COLO829 (cell line): ENCODE measurements around the gene DSCAML1.

ENCODE experiments used
- DNase-seq: peaks from one replicate; pipeline ENCODE4 v3.0.0; 2012; ENCODE audit warnings: low spot score

Gene DSCAML1

DNA sequence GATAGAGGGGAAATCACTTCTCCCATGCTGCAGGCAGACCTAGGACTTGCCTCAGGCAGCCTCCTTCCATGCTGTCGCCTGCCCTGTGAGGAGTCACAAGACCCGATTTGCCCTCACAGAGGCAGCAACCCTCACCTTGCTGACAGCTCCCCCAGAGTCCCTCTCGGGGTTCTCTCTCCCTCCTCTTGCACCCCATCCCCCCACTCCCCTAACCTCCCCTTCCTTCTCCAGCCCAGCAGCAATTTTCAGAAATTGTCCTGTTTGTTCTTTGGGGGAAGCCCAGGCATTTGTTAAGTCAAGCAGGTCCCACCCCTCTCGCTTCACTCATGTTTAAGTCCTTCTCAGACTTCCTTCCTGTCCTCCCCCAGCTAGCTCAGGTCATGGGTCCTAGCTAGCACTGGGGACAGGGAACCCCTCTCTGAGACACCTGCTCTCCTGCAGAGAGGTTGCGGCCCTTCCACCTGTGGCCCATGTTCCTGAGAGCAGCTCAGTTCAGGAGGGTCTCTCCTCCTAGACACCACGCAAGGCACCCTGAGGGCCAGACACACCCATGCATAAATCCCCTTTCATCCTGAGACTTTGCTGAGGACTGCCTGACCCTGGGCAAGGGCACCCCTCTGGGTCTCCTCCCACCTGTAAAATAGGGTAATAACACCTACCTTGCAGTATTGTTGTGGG lies 33.8 kb upstream of the DSCAML1 start:
- no peak for DNase-seq

DNA sequence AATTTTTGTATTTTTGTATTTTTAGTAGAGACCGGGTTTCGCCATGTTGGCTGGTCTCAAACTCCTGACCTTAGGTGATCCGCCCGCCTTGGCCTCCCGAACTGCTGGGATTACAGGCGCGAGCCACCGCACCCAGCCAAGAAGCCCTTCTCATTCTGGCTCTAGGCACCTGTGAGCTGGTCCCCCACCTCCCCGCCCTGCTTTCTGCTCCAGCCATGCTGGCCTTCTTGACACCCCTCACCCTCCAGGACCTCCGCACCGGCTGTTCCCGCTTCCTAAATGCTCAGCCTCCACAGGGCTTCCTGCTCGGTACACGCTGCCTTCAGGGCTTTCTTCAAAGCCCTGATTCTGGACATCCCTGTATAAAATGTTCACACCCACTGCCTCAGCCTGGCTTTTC lies 33.1 kb upstream of the DSCAML1 start:
- no peak for DNase-seq

DNA sequence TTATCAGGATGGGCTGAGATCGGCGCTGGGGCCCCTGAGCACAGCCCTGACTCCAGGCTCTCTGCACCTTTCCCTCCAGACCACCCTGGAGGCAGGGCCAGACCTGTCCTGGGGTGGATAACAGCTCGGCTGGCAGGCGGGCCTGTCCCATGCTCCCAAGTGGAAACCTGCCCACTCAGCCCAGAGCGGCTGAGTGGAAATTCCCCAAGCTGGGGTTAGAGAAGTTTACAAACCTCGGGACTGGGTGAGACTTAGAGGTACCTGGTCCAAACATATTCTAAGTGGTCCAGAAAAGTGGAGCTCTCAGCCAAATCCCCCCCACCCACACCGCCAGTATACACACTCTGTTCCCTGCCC lies 32.3 kb upstream of the DSCAML1 start:
- DNase-seq, result no peak

DNA sequence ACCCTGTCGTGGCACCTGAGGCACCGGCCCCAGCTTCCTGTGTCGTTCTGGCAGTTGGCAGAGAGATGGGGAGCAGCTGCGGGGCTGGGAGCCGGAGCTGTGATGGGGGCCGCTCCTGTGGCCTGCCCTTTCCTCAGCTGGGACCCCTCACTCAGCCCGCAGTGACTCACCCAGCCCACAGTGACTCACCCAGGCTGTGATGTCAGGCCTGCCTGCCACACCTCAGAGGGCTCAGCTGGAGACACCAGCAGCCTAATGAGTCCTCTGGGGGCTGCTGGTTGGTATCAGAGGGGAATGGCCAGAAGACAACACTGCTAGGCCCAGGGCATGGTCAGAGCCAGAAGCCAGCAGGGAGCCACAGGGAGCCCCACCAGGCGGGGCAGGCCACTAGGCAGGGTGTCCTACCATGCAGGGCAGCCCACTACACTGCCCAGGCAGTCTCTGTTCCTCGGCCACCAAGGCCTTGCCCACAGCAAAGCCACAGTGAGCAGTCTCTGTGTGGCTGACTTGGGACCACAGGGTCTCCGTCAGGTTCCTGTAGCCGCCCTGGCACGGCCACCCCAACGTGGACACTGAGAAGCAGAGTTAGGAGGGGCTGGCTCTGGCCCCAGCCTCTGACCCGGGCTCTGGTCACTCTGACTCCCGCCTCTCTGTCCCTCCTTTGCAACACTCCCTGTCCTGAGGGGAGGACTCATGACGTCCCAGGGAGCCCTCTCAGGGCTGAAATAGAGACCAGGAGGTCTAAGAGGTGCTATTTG lies 31.8 kb upstream of the DSCAML1 start:
- DNase-seq, result no peak

- DNase-seq, result no peak
Observed at GRCh38 chr11:117827521-117828511, 30.8 kb upstream of the DSCAML1 start.

DNA sequence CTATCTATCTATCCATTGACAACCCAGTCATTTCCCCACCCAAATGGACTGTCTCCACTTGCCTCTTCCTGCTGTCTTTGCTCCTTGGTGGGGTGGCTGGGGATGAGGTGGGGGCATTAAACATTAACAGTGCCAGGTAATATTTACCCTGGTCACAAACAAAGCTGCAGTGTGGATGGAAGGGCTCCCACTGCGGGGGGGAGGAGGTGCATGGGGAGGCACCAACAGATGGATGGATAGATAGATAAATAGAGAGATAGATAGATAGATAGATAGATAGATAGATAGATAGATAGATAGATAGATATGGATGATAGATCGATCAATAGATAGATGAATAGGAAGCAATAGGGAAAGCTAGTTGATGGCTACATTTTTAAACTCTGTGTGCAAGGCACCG lies 29.8 kb upstream of the DSCAML1 start:
- DNase-seq, result no peak

GRCh38 chr11:117826190-117826570 lies 29.2 kb upstream of the DSCAML1 start:
- DNase-seq, result no peak

GRCh38 chr11:117825538-117826189 lies 28.6 kb upstream of the DSCAML1 start:
- DNase-seq, result no peak

DNA sequence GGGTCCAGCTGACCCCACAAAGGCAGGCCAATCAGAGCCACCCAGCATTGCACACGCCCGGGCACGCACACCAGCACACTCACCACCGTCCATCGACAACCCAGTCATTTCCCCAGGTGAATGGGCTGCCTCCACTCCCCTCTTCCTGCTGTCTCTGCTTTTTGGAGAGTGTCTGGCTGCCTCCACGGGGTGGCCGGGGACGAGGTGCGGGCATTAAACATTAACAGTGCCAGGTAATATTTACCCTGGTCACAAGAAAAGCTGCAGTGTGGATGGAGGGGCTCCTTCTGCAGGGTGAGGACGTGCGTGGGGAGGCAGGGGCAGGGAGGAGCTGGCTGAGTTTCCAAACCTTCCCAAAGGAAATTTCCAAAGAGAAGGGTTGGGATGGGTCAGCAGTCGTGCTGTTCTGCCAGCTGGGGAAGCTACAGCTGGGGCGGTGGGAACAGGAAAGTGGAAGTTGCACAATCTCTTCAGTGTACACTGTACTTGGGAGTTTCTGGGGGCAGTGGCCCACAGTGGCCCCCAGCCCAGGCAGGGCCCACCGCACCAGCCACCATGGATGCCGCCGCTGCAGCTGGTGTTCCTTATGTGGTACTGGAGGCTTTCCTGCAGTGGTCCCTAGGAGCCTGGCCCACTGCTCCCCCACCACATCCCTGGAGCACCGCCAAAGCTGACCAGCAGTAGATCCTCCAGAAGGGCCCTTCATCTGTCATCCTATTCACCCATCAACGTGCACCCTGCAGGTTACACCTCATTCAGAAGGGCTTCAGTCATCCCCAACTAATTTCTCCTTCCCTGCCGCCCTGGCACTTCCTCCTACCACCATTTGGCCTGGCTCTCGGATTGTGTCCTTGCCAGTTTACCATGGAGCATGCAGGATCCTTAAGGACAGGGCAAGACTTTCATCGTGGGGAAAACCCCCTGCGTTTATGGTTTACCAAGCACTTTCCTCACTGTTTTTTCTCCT lies 27.8 kb upstream of the DSCAML1 start, which contains the start of gene FXYD2:
TSS of gene FXYD2 (minus strand) at position 174 of the 967 bp plus-strand sequence. CDS start at position 108, 66 bp downstream.
- DNase-seq, result no peak

DNA sequence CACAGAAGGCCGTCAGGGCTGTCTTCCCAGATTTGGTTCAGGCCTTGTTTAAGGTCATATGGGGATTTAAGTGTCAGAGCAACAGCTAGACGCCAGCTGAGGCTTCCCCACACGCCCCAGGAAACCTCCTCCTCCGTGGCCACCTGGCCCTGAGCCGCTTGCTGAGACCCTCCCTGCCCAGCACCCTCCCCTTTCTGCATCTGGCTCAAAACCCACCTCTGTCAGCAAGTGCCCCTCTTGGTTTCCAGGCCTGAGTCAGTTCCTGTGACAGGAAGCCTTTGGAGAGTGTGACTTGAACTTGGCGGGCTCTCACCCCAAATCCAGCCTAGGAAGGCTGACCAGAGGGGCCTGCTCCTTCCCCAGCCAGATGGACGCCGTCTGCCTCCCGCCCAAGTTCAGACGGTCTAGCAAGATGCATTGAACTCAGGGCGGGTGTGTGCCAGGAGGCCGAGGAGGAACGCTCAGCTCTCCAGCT lies 27.0 kb upstream of the DSCAML1 start:
- no peak for DNase-seq

DNA sequence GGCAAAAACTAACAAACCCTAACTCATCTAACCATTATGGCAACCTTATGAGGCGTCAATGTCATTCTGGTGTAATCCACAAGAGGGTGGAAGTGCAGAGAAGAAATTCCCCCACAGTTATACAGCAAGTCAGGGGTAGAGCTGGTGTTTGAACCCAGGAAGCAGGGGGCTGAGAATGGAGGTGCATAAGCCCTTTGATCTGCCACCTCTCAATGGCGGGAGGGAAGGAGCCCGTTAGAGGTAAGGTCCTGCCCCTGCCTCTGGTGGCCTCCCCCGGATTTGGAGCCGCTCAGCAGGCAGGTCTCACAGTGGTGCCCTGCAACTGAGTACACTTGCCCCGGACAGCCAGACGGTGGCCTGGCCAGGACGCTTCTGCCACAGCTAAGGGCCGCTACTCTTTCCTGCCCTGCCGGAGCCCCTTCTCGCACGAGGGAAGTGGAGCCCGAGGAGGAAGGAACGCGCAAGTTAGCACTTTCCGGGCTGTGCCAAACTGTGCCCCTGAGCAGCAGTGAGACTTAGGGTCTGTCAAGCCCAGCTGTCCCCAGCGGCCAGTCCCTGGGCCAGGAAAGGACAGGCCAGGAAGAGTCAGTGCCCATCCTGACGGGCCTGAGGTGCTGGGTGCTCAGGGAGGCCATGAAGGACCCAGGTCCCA lies 26.4 kb upstream of the DSCAML1 start:
- DNase-seq, result no peak

GRCh38 chr11:117822074-117823033 lies 25.3 kb upstream of the DSCAML1 start:
- DNase-seq, result no peak

GRCh38 chr11:117821431-117821830 lies 24.4 kb upstream of the DSCAML1 start:
- DNase-seq, result no peak

- no peak for DNase-seq
Observed at GRCh38 chr11:117820516-117820915, 23.5 kb upstream of the DSCAML1 start.

- no peak for DNase-seq
Observed at GRCh38 chr11:117820071-117820470, 23.1 kb upstream of the DSCAML1 start.

DNA sequence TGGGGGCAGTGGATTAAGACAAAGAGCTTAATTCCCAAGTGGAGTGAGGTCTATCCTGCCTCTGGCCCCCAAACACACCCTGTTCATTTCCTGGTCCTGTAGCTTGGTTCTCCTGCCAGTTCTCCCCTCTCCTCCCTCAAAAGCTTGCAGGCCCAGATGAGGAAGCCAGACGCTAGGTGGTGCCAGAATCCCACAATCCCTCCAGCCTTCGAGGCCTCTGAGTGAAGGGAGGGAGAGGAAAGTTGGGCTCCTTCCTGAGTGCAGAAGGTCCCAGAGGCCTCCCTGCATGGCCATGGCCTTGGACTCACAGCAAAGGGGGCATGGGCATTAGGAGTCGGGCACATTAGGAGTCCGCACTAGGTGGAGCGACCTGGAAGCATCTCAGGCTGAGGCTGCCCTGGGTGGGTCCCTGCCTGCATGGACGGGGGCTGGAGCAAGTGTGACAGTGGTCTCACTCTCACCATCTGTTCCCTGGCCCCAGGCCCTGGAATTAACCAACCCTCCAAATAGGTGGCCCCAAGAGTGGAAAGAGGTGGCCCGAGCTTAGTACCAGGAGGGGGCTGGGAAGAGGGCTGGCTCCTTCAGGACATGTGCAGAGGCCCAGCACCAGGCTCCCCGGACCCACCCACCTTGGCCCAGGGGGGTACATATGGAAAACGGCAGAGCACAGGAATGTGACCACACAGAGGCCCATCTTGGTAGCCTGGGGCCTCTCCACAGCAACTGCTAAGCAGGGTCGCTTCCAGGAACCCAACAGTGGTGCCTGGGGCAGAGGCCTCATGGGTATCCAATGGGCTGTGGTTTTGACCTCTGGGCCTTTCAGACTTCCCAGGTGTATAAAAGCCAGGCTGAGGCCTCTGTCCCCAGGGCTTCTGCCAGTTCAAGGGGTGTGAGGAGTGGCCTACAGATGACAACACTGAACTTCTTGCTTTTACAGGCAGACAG lies 22.4 kb upstream of the DSCAML1 start:
- DNase-seq, result no peak

DNA sequence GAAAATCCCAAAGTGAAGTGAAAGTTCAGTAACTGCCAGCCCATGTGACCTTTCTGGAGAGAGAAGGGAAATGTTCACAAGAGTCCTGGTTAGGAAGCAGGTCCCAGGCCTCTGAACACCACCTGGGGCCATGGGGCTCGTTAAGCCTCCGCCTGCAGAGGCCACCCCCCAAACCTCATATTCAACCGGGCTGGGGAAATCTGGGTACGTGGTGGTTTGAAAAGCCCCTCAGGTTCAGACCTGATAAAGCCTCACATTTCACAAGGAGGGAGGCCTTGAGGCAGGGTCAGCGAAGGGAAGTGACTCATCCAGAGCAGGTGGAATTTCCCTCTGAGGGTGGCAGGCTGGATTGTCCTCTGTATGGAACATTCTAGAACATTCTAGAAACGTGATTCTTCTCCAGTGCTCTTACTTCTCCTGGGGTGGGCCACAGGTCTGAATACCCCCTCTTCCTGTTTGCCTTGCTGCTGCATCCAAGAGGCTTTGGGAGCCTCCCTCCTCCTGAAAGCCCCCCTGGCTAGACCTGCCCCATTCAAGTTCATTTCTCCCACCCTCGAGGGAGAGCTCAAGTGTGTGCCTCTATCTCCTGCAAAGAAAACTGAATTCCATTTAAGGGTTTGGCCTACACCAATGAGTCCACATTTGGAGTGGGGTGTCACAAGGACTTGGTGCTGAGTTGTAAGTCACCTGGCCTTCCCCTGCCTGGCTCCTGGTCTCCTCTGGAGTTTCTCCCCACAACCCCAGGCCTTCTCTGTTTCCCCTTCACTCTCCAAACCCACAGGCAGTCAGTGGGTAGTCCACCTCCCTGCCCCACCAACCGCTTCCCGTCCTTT lies 21.2 kb upstream of the DSCAML1 start:
- no peak for DNase-seq
